ACC112 (cell line): Measurements from ENCODE around the gene NVL.

Experiments
- H2AFZ ChIP-seq: fragments of 200-600 bp; sonication (generic); one replicate; pipeline ENCODE4 v1.6.0; 2017; ENCODE audit warnings: antibody characterized with exemption, low read length; ENCODE audit not compliant: unreplicated experiment
- H3K27ac ChIP-seq: fragments of 200-600 bp; sonication (generic); 2 replicates; pipeline ENCODE4 v1.5.1; 2014; ENCODE audit warnings: low read depth, mild to moderate bottlenecking, antibody characterized with exemption, low read length, moderate library complexity
- H3K27me3 ChIP-seq: fragments of 200-600 bp; sonication (generic); 2 replicates; pipeline ENCODE4 v1.6.1; 2014; ENCODE audit warnings: mild to moderate bottlenecking, antibody characterized with exemption, low read length, moderate library complexity, mixed read lengths; ENCODE audit not compliant: insufficient read depth
- H3K36me3 ChIP-seq: fragments of 200-600 bp; sonication (generic); 2 replicates; pipeline ENCODE4 v1.6.1; 2016; ENCODE audit warnings: mild to moderate bottlenecking, antibody characterized with exemption, low read length, moderate library complexity, mixed read lengths; ENCODE audit not compliant: insufficient read depth
- H3K4me1 ChIP-seq: fragments of 200-600 bp; sonication (generic); one replicate; pipeline ENCODE4 v1.6.1; 2016; ENCODE audit warnings: low read length, mixed read lengths; ENCODE audit not compliant: insufficient read depth, unreplicated experiment, control insufficient read depth
- H3K4me3 ChIP-seq: fragments of 200-600 bp; sonication (generic); 2 replicates; pipeline ENCODE4 v1.5.1; 2014; ENCODE audit warnings: mild to moderate bottlenecking, low read depth, low read length
- H3K79me2 ChIP-seq: fragments of 200-600 bp; sonication (generic); one replicate; pipeline ENCODE4 v1.6.0; 2016; ENCODE audit warnings: low read length; ENCODE audit not compliant: control insufficient read depth, unreplicated experiment, insufficient read depth

The NVL gene

DNA sequence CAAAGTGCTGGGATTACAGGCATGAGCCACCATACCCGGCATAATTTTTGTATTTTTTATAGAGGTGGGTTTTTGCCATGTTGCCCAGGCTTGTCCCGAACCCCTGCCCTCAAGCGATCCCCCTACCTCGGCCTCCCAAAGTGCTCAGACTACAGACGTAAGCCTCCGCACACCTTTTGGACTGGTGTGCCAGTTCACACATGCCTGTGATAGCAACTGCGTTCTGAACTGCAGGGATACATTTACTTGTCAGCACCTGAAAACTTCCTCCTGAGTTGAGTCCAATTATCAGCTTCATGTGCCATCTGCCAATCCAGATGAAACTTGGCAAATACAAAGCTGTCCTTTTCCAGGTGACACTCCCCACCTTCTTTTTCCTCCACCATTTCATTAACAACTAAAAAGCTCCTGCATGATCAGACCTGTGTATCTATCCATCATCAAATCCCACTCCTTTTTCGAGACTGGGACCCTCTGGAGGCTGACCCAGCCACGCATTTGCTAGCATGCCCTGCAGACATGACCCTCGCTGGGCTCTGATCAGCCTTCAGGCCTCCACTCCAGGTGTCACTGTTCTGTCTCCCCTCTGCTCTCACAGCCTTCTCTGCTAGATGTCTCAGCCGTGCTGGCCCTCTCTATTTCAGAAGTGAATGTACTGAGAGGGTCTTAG, 149.1 kb downstream of the NVL start:
- Histone ChIP-seq H3K4me3 (no peak overlapping the region), H3K79me2 (peaks cover 30% of the 10 kb centered on the region), H2AFZ (no peak overlapping the region), H3K36me3 (no peaks in the 10 kb centered on the region; the same call in 1 of the 2 replicates), H3K27me3 (no peaks in the 10 kb centered on the region), H3K27ac (no peak overlapping the region), H3K4me1 (peaks cover 16% of the 10 kb centered on the region)

- Histone ChIP-seq H2AFZ (no peak overlapping the region), H3K79me2 (peaks cover 9% of the 10 kb centered on the region), H3K27me3 (no peaks in the 10 kb centered on the region), H3K4me1 (peaks cover 5% of the 10 kb centered on the region), H3K36me3 (no peaks in the 10 kb centered on the region), H3K4me3 (no peak overlapping the region), H3K27ac (no peak overlapping the region)
Measured at GRCh38 chr1:224178894-224179293, 151.1 kb downstream of the NVL start.

DNA sequence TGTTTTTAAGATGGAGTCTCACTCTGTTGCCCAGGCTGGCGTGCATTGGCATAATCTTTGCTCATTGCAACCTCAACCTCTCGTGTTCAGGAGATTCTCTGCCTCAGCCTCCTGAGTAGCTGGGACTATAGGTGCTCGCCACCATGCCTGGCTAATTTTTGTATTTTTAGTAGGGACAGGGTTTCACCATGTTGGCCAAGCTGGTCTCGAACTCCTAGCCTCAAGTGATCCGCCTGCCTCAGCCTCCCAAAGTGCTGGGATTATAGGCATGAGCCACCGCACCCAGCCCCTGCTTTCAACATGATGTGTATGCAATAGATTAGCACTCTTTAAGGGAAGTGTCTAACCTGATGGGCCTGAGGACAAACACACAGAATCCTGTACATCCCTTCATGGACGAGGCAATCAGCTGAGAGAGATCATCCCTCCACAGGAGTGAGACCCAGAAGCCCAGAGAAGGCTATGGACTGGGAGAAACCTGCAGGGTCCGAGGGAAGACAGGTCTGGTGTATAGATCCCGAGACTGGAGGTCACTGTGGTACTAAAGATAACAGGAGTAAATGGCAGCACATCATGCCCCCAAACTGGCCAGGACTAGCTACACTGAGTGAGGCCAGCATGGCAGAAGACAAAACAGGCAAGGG, 152.5 kb downstream of the NVL start:
- Histone ChIP-seq H3K4me3 (no peak overlapping the region), H3K4me1 (peaks cover 4% of the 10 kb centered on the region), H3K27ac (no peak overlapping the region), H2AFZ (no peak overlapping the region), H3K36me3 (no peaks in the 10 kb centered on the region), H3K27me3 (no peaks in the 10 kb centered on the region), H3K79me2 (peaks cover 2% of the 10 kb centered on the region)
